Common myeloid progenitor, CD34-positive (primary cell): ENCODE data around the gene NTRK3.

Experiments used
- CTCF ChIA-PET: fragments of 350-600 bp; sonication (Branson Sonifier 250); formaldehyde crosslinking; loops from one replicate; lab custom pipeline; 2021; ENCODE audit warnings: antibody characterized with exemption; lab: Charles Lee
- POLR2A ChIA-PET: fragments of 350-600 bp; sonication (Branson Sonifier 250); formaldehyde crosslinking; loops from one replicate; lab custom pipeline; 2021; ENCODE audit warnings: antibody characterized with exemption; lab: Charles Lee
- DNase-seq, 3 donors: peaks; one replicate each; pipeline versions ENCODE4 v3.0.0 to v3.0.0-alpha.2; 2013
- H3K27ac ChIP-seq, 2 experiments: 1 replicate in 1 of 2; 2 replicates in 1 of 2; pipeline ENCODE4 v1.7.0; 2013; ENCODE audit warnings: inconsistent platforms in 2 of 2, low read length in 2 of 2, mild to moderate bottlenecking in 2 of 2, low read depth in 1 of 2, moderate library complexity in 1 of 2; ENCODE audit not compliant: severe bottlenecking in 2 of 2, insufficient read depth in 1 of 2, poor library complexity in 1 of 2
- H3K27me3 ChIP-seq, 5 experiments: replicated peaks in 2 of 5; 1 replicate in 3 of 5; 2 replicates in 2 of 5; pipeline versions ENCODE4 v1.6.1 to v1.7.0; 2013; ENCODE audit warnings: low read length in 4 of 5, mild to moderate bottlenecking in 2 of 5, moderate library complexity in 2 of 5, inconsistent platforms in 1 of 5; ENCODE audit not compliant: insufficient read depth in 5 of 5, control insufficient read depth in 4 of 5
- H3K36me3 ChIP-seq, 4 experiments: 1 replicate in 2 of 4; 2 replicates in 2 of 4; pipeline versions ENCODE4 v1.6.1 to v1.7.0; 2013; ENCODE audit warnings: low read length in 3 of 4, control low read depth in 1 of 4, mild to moderate bottlenecking in 1 of 4; ENCODE audit not compliant: control insufficient read depth in 4 of 4, insufficient read depth in 4 of 4
- H3K4me1 ChIP-seq, 4 experiments: 1 replicate in 3 of 4; 2 replicates in 1 of 4; pipeline versions ENCODE4 v1.6.1 to v1.7.1; 2013; ENCODE audit warnings: low read length in 3 of 4, mild to moderate bottlenecking in 3 of 4, control low read depth in 1 of 4, inconsistent platforms in 1 of 4, moderate library complexity in 1 of 4; ENCODE audit not compliant: control insufficient read depth in 4 of 4, insufficient read depth in 4 of 4; ENCODE audit errors: control extremely low read depth in 1 of 4
- H3K4me3 ChIP-seq, 7 experiments: 1 replicate in 4 of 7; 2 replicates in 3 of 7; pipeline versions ENCODE4 v1.5.1 to v1.7.0; 2013; ENCODE audit warnings: mild to moderate bottlenecking in 7 of 7, low read length in 6 of 7, moderate library complexity in 6 of 7, inconsistent platforms in 2 of 7, low read depth in 2 of 7, control low read depth in 1 of 7; ENCODE audit not compliant: insufficient read depth in 4 of 7, control insufficient read depth in 1 of 7; ENCODE audit errors: extremely low read depth in 1 of 7
- H3K9me3 ChIP-seq, 5 experiments: 1 replicate in 4 of 5; 2 replicates in 1 of 5; pipeline versions ENCODE4 v1.6.1 to v1.7.1; 2013; ENCODE audit warnings: low read length in 4 of 5, mild to moderate bottlenecking in 2 of 5, inconsistent platforms in 1 of 5, low read depth in 1 of 5, moderate library complexity in 1 of 5; ENCODE audit not compliant: control insufficient read depth in 4 of 5, insufficient read depth in 2 of 5; ENCODE audit errors: control extremely low read depth in 1 of 5
- WGBS: methylation state at CpG from one replicate; pipeline ENCODE4 v1.1.5; 2013; ENCODE audit not compliant: insufficient coverage; 5-methylcytosine and 5-hydroxymethylcytosine counted together

Gene NTRK3

DNA sequence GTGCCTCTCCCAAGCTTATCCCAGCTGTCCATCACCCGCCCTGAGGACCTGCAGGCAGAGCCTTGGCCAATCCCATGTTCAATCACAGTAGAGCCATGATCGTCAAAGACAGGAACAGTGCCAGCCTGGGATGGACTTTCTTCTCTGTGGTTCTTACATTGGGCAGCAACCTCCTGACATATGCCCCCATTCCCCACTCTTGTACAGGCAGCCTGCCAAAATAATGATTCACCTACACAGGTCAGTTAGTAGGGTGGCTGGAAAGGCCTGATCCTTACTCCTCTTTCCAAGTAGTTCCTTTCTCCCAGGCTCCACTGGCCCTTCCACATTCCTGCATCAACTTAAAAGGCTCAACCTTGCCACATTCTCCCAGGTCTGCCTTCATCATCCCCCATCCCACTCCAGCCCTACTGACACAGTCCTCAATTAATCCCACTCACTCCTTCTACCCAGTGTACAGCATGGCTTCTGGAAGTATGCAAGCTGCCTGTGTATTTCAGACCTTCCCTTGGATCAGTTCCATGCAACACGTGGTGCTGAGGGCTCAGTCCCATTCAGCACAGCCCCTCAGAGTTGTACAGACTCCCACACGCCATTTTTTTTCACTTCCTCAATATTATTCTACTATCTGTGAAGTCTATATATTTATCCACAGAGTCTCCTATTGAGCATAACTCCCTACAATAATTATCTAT is 189.8 kb downstream of the NTRK3 start:
- 89% methylated on average over 3 of the region's 4 CpGs for WGBS
- Histone ChIP-seq H3K9me3 (peaks cover 0 to 2% (median 0%) of the 10 kb centered on the region in 5 experiments), H3K36me3 (no peaks in the 10 kb centered on the region), H3K27ac (no peak overlapping the region), H3K4me3 (no peak overlapping the region), H3K4me1 (no peaks in the 10 kb centered on the region), H3K27me3 (peaks cover 0 to 4% (median 0%) of the 10 kb centered on the region in 5 experiments)
- CTCF ChIA-PET: no interaction called here
- no peak for DNase-seq
- POLR2A ChIA-PET: no interaction called here

DNA sequence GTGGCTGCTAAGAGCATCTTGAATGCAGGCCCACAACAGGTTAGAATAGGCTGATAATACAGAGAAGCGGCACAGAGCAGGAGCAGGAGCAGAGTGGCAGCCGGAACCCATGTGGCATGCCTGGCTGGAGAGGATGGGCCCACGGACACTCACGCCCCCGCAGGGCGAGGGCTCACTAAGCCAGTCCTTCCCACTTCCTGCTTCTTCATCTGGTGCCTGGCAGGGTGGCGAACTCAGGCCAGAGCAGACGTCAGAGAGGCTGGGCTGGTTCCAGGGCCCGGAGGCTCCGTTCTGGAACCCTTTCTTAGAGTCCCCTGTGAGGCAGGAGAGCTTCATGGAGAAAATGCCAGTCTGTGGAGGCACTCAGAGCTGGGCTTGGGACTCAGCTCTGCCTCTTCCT is 195.1 kb downstream of the NTRK3 start:
- H3K27me3 ChIP-seq: peaks cover 0 to 4% (median 0%) of the 10 kb centered on the region in 5 experiments
- no peak for DNase-seq
- 81% methylated on average over 8 of the region's 10 CpGs for WGBS
- no peaks in the 10 kb centered on the region for H3K36me3 ChIP-seq
- no peak overlapping the region for H3K27ac ChIP-seq
- H3K4me3 ChIP-seq: no peak overlapping the region
- H3K4me1 ChIP-seq: no peaks in the 10 kb centered on the region
- ChIA-PET POLR2A (interaction anchor here (0.7 kb wide), 1 partner anchor 14 kb away, joined by 3 read pairs; no protein-coding TSS in a partner anchor), CTCF (interaction anchor here (0.6 kb wide), 1 partner anchor 145 kb away, joined by 3 read pairs; no protein-coding TSS in a partner anchor)
- H3K9me3 ChIP-seq: peaks cover 0 to 2% (median 0%) of the 10 kb centered on the region in 5 experiments

DNA sequence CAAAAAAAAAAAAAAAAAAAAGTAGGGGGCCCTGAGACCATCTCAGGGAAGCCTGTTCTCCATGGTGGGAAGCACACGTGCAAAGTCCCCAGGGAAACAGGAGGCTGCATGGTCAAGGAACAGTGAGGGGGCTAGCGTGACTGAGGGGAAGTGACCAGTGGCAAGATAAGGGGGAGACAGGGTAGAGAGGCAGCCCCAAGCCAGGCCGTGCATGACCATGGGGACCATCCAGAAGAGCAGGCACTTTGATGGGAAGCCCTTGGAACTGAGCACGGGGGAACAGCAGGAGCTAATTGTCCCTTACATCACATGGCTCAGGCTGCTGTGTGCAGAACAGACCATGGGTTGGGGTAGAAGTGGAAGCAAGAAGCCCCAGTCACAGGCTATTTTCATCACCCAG is 196.2 kb downstream of the NTRK3 start:
- DNase-seq: no peak
- H3K36me3 ChIP-seq: no peaks in the 10 kb centered on the region
- 80% methylated on average over 4 of the region's 4 CpGs for WGBS
- H3K27ac ChIP-seq: no peak overlapping the region
- H3K27me3 ChIP-seq: peaks cover 0 to 4% (median 0%) of the 10 kb centered on the region in 5 experiments
- POLR2A ChIA-PET: no interaction called here
- no peak overlapping the region for H3K4me3 ChIP-seq
- no peaks in the 10 kb centered on the region for H3K4me1 ChIP-seq
- H3K9me3 ChIP-seq: peaks cover 0 to 2% (median 0%) of the 10 kb centered on the region in 5 experiments
- CTCF ChIA-PET: no interaction called here

DNA sequence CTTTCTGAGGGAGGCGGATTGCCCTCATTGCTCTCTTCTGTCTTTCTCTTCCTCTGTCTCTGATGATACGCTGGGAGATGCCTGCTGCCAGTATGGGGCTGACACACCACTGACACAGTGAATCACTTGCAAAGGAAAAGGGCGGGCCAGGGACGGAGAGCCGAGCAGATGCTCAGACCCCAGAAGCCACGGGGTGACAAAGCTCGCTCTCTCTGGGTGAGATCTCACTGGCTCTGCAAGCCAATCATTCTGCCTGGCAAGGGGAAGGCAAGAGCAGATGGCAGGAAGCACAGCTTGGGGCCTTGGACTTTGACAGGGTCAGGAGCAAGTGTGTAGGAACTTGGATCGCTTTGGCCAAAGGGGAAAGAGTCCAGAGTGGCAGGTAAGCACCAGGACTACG is 198.7 kb downstream of the NTRK3 start:
- Histone ChIP-seq H3K36me3 (no peaks in the 10 kb centered on the region), H3K27ac (no peak overlapping the region), H3K27me3 (peaks cover 0 to 2% (median 0%) of the 10 kb centered on the region in 5 experiments), H3K9me3 (peaks cover 0 to under 1% (median 0%) of the 10 kb centered on the region in 5 experiments), H3K4me3 (no peak overlapping the region), H3K4me1 (no peaks in the 10 kb centered on the region)
- WGBS: 94% methylated on average over 5 of the region's 9 CpGs
- DNase-seq: no peak
- ChIA-PET CTCF (no interaction called here), POLR2A (no interaction called here)

DNA sequence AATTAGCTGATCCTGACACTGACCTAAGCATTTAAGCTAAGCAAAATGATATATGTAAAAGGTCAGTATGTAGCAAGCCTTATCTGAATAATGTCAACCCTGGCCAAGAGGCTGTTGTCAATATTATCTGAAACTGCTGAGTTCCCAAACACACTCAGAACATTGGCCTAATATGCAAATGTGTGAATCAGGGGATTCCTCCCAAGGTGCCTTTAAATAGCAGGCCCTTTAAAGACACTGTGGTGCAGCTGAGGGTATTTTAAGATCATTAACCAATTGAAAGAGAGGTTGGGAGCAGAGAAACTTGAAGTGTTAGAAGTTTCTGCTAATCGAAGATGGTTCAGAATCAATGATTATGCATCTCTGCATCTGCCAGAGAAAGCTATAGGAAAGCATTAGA is 207.0 kb downstream of the NTRK3 start:
- Histone ChIP-seq H3K4me3 (no peak overlapping the region), H3K27me3 (no peaks in the 10 kb centered on the region), H3K36me3 (no peaks in the 10 kb centered on the region), H3K9me3 (no peaks in the 10 kb centered on the region), H3K4me1 (no peaks in the 10 kb centered on the region), H3K27ac (no peak overlapping the region)
- ChIA-PET CTCF (no interaction called here), POLR2A (no interaction called here)
- DNase-seq: no peak
- WGBS: 100% methylated on average over 1 of the region's 1 CpG

DNA sequence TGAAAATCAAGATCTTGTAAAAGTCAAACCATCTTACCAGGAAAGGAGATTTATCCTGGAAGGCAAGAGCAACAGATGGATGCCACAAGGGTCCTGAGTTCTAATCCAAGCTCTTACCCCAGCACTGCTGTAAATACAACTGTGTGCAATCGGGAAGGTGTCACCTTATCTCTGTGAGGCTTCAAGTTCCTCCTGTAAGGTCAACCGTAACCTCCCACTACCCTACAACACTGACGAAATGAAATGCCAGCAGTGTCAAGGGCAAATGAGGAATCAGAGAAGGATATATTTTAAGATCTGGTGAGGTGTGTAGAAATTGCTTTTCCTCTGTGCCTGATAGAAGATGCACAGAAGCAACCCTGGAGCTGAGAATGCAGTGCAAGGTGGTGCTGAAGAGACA is 207.8 kb downstream of the NTRK3 start:
- CTCF ChIA-PET: no interaction called here

DNA sequence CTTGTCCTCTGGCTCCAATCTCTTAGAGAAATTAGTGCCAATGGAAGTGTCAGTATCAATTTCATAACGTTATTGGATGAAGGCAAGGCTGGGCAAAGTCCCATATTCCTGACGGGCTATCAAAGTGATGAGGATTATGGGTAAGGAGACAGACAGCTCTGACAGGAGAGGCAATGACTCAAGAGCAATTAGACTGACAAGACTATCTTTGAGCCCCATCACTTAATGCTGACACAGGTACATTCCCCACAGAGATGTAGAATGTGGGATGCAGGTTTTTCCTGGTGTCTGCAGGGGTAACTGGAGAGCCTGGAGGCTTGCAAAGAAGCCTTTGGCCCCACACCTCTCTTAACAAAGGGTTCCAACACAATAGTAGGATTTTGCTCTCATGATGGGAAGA is 208.3 kb downstream of the NTRK3 start:
- no peak for DNase-seq
- no peaks in the 10 kb centered on the region for H3K36me3 ChIP-seq
- H3K4me3 ChIP-seq: no peak overlapping the region
- H3K27me3 ChIP-seq: no peaks in the 10 kb centered on the region
- CTCF ChIA-PET: interaction anchor here (0.7 kb wide), 1 partner anchor 354 kb away, joined by 3 read pairs; no protein-coding TSS in a partner anchor
- H3K27ac ChIP-seq: no peak overlapping the region
- 89% methylated on average over 2 of the region's 2 CpGs for WGBS
- no peaks in the 10 kb centered on the region for H3K4me1 ChIP-seq
- no peaks in the 10 kb centered on the region for H3K9me3 ChIP-seq
- POLR2A ChIA-PET: no interaction called here

More for the DNA sequence above, 207.8 kb downstream of the NTRK3 start:
- no peak for DNase-seq
- H3K9me3 ChIP-seq: no peaks in the 10 kb centered on the region
- no peak overlapping the region for H3K4me3 ChIP-seq
- H3K4me1 ChIP-seq: no peaks in the 10 kb centered on the region
- H3K27me3 ChIP-seq: no peaks in the 10 kb centered on the region
- H3K36me3 ChIP-seq: no peaks in the 10 kb centered on the region
- POLR2A ChIA-PET: no interaction called here
- WGBS: 100% methylated on average over 1 of the region's 3 CpGs
- H3K27ac ChIP-seq: no peak overlapping the region
